COLO668 (cell line): Measurements from ENCODE around the gene UGDH.

Experiments
- DNase-seq: peaks from one replicate; lab custom pipeline; 2025; ENCODE audit not compliant: unreplicated experiment; lab: John Stamatoyannopoulos, UW

UGDH gene

DNA sequence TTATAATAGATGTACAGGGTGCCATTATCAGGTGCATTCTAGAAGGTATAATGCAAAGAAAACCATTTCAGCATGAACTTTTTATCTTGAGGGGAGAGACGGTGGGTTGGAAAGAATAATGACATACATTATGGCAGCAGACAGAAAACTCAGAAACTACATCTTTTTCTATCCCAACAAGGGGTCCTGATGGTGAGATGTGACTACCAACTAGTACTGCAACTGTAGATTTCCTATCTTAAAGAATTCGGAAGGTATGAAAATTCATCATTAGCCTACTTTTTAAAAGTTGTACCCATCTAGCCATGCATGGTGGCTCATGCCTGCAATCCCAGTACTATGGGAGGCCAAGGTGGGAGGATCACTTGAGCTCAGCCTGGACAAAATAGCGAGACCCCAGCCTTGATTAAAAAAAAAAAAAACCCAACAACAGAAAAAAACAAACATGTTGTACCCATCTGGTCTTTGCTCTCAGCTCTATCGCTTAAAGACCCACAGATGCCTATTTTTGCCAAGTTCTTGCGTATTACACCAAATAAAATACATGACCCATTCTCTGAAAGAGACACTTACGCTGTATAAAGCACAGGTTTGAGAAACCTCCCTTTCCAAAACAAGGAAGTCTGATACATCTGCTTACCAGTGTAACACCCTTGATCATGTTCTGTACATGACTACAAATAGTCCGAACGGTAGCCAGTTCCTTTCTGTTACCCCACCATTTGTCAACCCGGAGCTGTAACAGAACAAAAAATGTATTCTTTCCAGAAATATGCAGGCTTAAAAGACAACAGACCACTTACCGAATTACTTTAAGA, 70.1 kb downstream of the UGDH start:
- DNase-seq, result no peak

- no peak for DNase-seq
Observed at GRCh38 chr4:39455486-39455885, 71.8 kb downstream of the UGDH start.

GRCh38 chr4:39453738-39454137, 73.5 kb downstream of the UGDH start:
- DNase-seq, result no peak

DNA sequence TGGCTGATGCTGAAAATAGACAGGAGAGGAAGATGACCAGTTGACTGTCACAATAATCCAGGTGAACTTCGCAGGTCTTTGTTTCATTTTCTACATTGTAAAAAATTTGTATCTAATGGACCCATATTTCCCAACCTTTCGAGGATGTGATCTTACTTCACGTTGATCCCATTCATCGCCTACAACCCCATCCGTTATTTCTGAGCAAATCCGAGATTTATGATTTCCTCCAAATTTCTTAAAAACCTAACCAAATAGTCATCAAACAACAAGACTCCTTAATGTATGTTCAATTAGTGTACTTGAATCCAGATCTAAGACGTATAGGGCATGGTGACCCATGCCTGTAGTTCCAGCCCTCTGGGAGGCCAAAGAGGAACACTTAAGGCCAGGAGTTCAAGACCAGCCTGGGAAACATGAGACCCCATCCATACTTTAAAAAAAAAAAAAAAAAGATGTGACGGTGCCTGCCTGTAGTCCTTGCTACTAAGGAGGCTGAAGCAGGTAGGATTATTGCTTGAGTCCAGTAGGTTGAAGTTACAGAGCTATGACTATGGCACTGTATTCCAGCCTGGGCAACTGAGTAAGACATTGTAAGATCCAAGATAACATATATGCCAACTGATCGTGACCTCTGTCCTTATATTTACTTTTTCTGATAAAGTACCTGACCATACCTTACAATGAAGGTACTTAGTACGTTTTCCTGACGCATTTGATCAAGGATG, 74.2 kb downstream of the UGDH start:
- DNase-seq, result no peak

DNA sequence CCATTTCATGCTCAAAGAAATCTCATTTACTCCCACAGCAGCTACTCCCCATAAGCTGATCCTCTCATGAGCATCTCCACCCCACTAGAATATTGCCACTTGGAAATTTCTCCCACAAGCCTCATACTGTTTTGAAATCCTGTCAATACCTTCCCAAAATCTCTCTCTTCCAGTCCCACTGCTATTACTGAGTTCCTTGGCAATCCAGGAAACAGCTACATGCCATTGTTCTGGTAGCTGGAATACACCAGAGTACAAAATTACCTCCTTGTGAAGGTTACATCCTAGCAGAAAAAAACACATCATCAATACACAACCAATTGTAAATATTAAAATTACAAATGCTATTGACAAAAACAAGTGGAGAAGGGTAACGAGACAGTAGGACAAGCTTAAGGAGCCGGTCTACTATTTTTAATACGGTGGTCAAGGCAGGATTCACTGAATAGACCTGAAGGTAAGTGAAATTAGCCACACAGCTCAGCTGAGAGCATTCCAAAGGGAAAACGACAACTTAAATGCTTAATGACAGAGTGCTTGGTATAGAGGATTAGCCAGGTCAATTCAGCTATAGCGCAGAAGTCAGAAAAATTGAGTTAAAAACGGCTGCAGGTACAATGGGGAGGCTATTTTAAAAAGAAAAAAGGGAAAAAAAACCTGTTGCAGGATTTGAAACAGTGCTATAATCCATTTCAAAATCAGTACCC, 74.9 kb downstream of the UGDH start:
- no peak for DNase-seq

DNA sequence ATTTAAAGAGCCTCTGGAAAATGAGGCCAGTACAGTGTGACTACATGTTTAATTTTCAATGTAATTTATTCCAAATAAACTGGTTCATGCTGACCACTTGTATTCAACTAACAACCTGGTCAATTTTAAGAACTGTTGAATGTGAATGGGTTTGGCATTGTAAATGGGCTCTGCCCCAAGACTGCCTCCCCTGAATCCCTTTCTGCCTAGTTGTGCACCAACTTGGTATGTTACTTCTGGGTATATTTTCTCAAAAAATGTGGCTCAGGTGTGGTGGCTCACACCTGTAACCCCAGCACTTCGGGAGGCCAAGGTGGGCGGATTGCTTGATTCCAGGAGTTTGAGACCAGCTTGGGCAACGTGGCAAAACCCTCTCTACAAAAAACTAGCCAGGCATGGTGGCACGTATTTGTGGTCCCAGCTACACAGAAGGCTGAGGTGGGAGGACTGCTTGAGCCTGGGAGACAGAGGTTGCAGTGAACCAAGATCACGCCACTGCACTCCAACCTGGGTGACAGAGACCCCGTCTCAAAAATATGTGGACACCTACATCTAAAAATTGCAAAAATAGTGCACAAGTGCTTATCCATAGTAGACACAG, 75.7 kb downstream of the UGDH start:
- no peak for DNase-seq

DNA sequence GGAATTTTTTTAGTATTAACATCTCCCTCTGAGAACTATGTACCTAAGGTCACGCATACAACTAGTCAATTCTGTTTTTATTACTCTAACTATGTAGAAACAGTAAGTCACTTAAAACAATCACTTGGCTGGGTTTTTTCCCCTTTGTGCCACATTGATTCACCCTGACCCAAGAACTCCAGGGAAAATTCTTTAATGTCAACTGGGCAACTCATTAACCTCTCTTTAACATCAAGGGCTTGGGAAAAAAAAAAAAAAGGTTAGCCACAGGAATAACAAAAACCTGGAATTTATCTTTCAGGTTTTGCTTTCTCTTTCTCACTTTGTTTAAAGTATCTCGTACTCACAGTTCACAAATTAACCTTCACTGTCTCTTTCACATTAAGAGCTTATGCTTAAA, 76.6 kb downstream of the UGDH start:
- DNase-seq, result no peak
